ENCODE data around the gene PANK4. TPM values are rescaled to one million over a fixed set of nuclear protein-coding genes. Genes with fewer than 3 reads are reported as not detected.

PANK4 gene
- total and polyA plus RNA-seq, 2 of the 8 experiments (the other 6 are each of a cell fraction or from before 2014, with no cell fraction given): 20.1 to 29.7 TPM

DNA sequence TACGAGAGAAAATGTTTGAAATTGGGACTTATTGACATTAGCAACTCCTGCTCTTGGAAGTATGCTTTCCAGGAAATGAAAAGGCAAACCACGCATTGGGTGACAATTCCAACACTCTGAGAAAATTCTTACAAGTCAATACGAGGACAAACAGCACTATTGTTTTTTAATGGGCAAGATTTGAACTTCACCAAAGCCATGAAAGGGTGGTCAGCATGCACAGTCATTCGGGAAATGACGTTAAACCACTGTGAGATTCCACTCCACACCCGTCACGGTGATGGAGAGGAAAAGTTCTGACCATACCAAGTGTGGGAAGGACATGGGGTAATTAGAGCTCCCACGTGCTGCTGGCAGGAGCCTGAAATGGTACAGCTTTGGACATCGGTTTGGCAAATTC is 48.0 kb upstream of the PANK4 start:
- 91% methylated on average over 9 of the region's 9 CpGs; no CpG with 5 or more reads in 1 of the 2 experiments for WGBS, 2 experiments (ENCODE audit: extremely low coverage in 1 of 2, insufficient coverage in 1 of 2, insufficient read length in 1 of 2, insufficient replicate concordance in 2 of 2, low coverage in 1 of 2, low lambda C conversion rate in 2 of 2, missing lambda C conversion rate in 1 of 2)
- H4K91ac ChIP-seq (replicated peaks; ENCODE audit: insufficient read length, low read length): no peak overlapping the region
- POLR2A ChIA-PET (ENCODE audit: partially characterized antibody): no interaction called here
- H3K4me1 ChIP-seq (replicated peaks in 1 of 4; ENCODE audit: control insufficient read depth in 3 of 4, insufficient read depth in 4 of 4, low read length in 3 of 4): peaks cover 0 to 4% (median 1%) of the 10 kb centered on the region in 4 experiments; a peak in 2 of 7 replicates
- H3K9me3 ChIP-seq (ENCODE audit: insufficient read depth in 2 of 2, low read depth in 1 of 2, low read length in 1 of 2): peaks cover 5 to 8% of the 10 kb centered on the region in 2 experiments
- no peak overlapping the region for H3K4me2 ChIP-seq (ENCODE audit: insufficient read depth in 1 of 2, low read depth in 2 of 2, low read length in 2 of 2)
- no peak overlapping the region for H2BK20ac ChIP-seq (ENCODE audit: low read length)
- no peak overlapping the region for H3K18ac ChIP-seq (ENCODE audit: extremely low read depth, low read length)
- H4K20me1 ChIP-seq (replicated peaks in 1 of 2; ENCODE audit: control insufficient read depth in 1 of 2, insufficient read depth in 2 of 2, low read length in 2 of 2): no peaks in the 10 kb centered on the region
- H3K9ac ChIP-seq (replicated peaks in 1 of 4; ENCODE audit: extremely low read depth in 1 of 4, low read depth in 3 of 4, low read length in 3 of 4): no peak overlapping the region
- H4K8ac ChIP-seq (ENCODE audit: extremely low read depth, insufficient read depth, low read length): no peak overlapping the region
- H3K4ac ChIP-seq (replicated peaks; ENCODE audit: insufficient read length, low read depth, low read length): no peak overlapping the region
- no peak overlapping the region for H2BK15ac ChIP-seq (ENCODE audit: low read length)
- no peak overlapping the region for H3K23ac ChIP-seq (ENCODE audit: insufficient read length)
- no peak overlapping the region for H3K14ac ChIP-seq (ENCODE audit: insufficient read length)
- no peak overlapping the region for H3K4me3 ChIP-seq (ENCODE audit: extremely low read depth in 1 of 4, insufficient read depth in 2 of 4, low read depth in 3 of 4, low read length in 4 of 4)
- no peaks in the 10 kb centered on the region for H3K79me1 ChIP-seq (ENCODE audit: low read depth, low read length)
- H3K36me3 ChIP-seq (ENCODE audit: control insufficient read depth in 2 of 4, insufficient read depth in 4 of 4, low read length in 3 of 4): no peaks in the 10 kb centered on the region
- no peak overlapping the region for H2BK12ac ChIP-seq (ENCODE audit: low read depth, low read length)
- H3K23me2 ChIP-seq (ENCODE audit: low read depth, low read length): no peaks in the 10 kb centered on the region
- no peak overlapping the region for H4K5ac ChIP-seq (ENCODE audit: insufficient read length, low read depth, low read length)
- CTCF ChIA-PET (ENCODE audit: partially characterized antibody): interaction anchor here (5.1 kb wide), 1 partner anchor 12 kb away, joined by 33 read pairs; no protein-coding TSS in a partner anchor
- no peak overlapping the region for H3K27ac ChIP-seq (ENCODE audit: low read depth, low read length)
- H2BK5ac ChIP-seq (ENCODE audit: low read depth, low read length): no peak overlapping the region
- H3K79me2 ChIP-seq (ENCODE audit: control insufficient read depth in 1 of 2, insufficient read depth in 2 of 2, low read length in 2 of 2): no peaks in the 10 kb centered on the region
- no peak overlapping the region for H2AK5ac ChIP-seq (ENCODE audit: low read depth, low read length)
- no peak overlapping the region for H3K56ac ChIP-seq (replicated peaks; ENCODE audit: insufficient read length, low read depth, low read length)
- no peak overlapping the region for H2AFZ ChIP-seq (ENCODE audit: low read length)
- FAIRE-seq (no peak), DNase-seq (ENCODE audit: low read depth in 1 of 2, low spot score in 2 of 2) (no peak)
- no peak overlapping the region for H2BK120ac ChIP-seq (replicated peaks; ENCODE audit: low read depth, low read length)
- no peaks in the 10 kb centered on the region for H3K27me3 ChIP-seq (replicated peaks in 1 of 4; ENCODE audit: control insufficient read depth in 3 of 4, extremely low read depth in 1 of 4, insufficient read depth in 3 of 4, low read length in 3 of 4)
- no peak for TF ChIP-seq BRCA1 (IDR thresholded peaks at IDR 0.05; ENCODE audit: low read depth, low read length)
- no peak for TF ChIP-seq CREB1 (IDR thresholded peaks at IDR 0.05)
- no peak for TF ChIP-seq SAP30 (IDR thresholded peaks at IDR 0.05; ENCODE audit: insufficient read depth, insufficient replicate concordance, low read length)
- TF ChIP-seq PHF8 (conservative IDR thresholded peaks at IDR 0.05; ENCODE audit: low read depth, low read length): no peak
- TF ChIP-seq, protein P1, sequence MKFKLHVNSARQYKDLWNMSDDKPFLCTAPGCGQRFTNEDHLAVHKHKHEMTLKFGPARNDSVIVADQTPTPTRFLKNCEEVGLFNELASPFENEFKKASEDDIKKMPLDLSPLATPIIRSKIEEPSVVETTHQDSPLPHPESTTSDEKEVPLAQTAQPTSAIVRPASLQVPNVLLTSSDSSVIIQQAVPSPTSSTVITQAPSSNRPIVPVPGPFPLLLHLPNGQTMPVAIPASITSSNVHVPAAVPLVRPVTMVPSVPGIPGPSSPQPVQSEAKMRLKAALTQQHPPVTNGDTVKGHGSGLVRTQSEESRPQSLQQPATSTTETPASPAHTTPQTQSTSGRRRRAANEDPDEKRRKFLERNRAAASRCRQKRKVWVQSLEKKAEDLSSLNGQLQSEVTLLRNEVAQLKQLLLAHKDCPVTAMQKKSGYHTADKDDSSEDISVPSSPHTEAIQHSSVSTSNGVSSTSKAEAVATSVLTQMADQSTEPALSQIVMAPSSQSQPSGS (IDR thresholded peaks at IDR 0.05; ENCODE audit: low read length): no peak
- no peak for TF ChIP-seq POLR2A (IDR thresholded peaks at IDR 0.05; ENCODE audit: control extremely low read depth in 1 of 2, low read depth in 2 of 2, low read length in 2 of 2)
- no peak for TF ChIP-seq KDM4A (IDR thresholded peaks at IDR 0.05; ENCODE audit: low read depth, low read length, severe bottlenecking)
- TF ChIP-seq MAFK (IDR thresholded peaks at IDR 0.05; ENCODE audit: low read depth, low read length): no peak
- no peak for TF ChIP-seq SP4 (IDR thresholded peaks at IDR 0.05; ENCODE audit: low read length)
- no peak for TF ChIP-seq HDAC2 (IDR thresholded peaks at IDR 0.05; ENCODE audit: borderline replicate concordance in 1 of 2, low read depth in 2 of 2, low read length in 2 of 2)
- no peak for TF ChIP-seq EGR1 (IDR thresholded peaks at IDR 0.05; ENCODE audit: borderline replicate concordance, low read depth, low read length)
- TF ChIP-seq GTF2F1 (IDR thresholded peaks at IDR 0.05; ENCODE audit: borderline replicate concordance, low read depth, low read length): no peak
- TF ChIP-seq SIN3A (conservative IDR thresholded peaks at IDR 0.05 in 1 of 2, IDR thresholded peaks at IDR 0.05 in 1 of 2; ENCODE audit: low read depth in 1 of 2, low read length in 2 of 2): no peak

All from H1 (cell line).